HG03565 (cell line): ENCODE results near the gene C14orf93.
A peak's percentile ranks its signal among the peaks of the same experiment; 100 is the strongest.

Experiments
- ATAC-seq: cut with Tn5 transposase; IDR thresholded peaks from one replicate; pipeline ENCODE4 v1.9.1; 2021; ENCODE audit warnings: mild to moderate bottlenecking, moderate library complexity; ENCODE audit not compliant: unreplicated experiment

Gene C14orf93

GRCh38 chr14:23009939-23010726 is at the start of gene C14orf93:
Gene C14orf93 (minus strand): TSS chr14:23010143. CDS start chr14:22999023, 11,120 bp downstream.
- no peak for ATAC-seq

- ATAC-seq = no peak
Measured at GRCh38 chr14:23058654-23059504, 48.9 kb upstream of the C14orf93 start.

GRCh38 chr14:23057757-23058653 is 48.1 kb upstream of the C14orf93 start:
- ATAC-seq = peak; percentile 36

GRCh38 chr14:23056956-23057756 is 47.2 kb upstream of the C14orf93 start, which contains the start of gene CDH24:
Gene CDH24 (minus strand): TSS chr14:23057520. CDS start chr14:23055733, 1,787 bp downstream.
- no peak for ATAC-seq

GRCh38 chr14:23056145-23056955 is 46.4 kb upstream of the C14orf93 start:
- ATAC-seq = peak; percentile 39

- ATAC-seq = no peak
Measured at GRCh38 chr14:23055621-23056144, 45.7 kb upstream of the C14orf93 start.

DNA sequence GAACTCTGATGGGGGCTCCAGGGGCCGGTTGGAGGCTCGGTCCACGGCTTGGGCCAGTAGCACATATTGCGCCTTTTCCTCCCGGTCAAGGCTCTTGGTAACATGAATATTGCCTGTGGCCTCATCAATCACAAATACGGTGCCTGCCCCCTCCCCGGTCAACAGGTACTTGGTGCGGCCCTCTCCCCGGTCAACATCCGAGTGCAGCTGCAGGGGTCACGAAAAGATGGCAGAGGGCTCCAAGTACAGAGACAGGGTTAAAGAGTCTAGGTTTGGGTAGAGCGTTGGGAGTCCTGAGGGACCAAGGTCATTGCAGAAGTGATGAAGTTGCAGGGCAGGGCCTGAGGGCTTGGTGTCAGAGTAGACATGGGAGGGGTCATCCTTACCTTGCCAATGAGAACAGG is 45.2 kb upstream of the C14orf93 start:
- no peak for ATAC-seq

- no peak for ATAC-seq
Measured at GRCh38 chr14:23054000-23054811, 44.3 kb upstream of the C14orf93 start.

- no peak for ATAC-seq
Measured at GRCh38 chr14:23053426-23053825, 43.5 kb upstream of the C14orf93 start.

- no peak for ATAC-seq
Measured at GRCh38 chr14:23052671-23053070, 42.7 kb upstream of the C14orf93 start.

GRCh38 chr14:23052182-23052623 is 42.3 kb upstream of the C14orf93 start:
- no peak for ATAC-seq

GRCh38 chr14:23051141-23052057 is 41.5 kb upstream of the C14orf93 start:
- no peak for ATAC-seq

GRCh38 chr14:23049011-23049410 is 39.1 kb upstream of the C14orf93 start:
- ATAC-seq = no peak

DNA sequence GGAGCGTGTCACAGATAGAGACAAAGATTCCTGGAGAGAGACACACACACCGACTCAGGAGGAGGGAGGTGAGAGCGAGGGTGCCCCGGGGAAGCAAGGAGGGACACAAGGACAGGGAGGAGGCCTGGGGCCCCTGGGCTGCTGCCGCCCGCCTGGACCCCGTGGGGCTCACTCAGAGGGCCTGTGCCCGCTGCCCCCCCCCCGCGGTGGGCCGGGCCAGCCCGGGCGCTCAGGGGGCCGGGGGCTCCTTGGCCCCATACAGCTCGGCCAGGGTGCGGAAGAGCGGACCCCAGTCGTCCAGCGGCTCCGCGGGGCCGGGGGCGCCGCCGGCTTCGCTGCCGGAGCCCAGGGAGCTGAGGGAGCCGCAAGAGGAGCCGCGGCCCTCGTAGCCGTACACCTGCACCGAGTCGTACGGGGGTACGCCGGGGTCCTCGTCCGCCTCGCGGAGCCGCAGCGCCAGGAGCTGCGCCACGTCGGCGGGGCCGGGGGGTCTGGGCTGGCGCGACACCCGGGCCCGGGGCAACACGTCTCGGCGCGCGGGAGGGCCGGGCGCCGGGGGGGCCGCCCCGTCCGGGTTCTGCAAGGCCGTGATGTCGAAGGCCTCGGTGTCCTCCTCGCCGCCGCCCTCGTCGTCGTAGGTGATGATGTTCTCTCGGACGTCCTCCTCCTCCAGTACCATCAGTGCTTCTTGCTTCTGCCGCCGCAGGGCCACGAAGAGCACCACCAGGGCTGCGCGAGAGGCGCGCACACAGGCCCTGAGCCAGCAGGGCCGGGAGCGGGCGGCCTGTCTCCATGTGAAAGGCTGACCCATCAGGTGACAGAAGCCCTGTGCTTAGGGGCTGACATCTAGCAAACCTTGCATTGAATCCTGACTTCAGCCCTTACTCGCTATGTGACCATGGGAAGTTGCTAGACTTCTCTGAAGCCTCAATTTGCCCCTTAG is 38.1 kb upstream of the C14orf93 start:
- ATAC-seq = no peak

DNA sequence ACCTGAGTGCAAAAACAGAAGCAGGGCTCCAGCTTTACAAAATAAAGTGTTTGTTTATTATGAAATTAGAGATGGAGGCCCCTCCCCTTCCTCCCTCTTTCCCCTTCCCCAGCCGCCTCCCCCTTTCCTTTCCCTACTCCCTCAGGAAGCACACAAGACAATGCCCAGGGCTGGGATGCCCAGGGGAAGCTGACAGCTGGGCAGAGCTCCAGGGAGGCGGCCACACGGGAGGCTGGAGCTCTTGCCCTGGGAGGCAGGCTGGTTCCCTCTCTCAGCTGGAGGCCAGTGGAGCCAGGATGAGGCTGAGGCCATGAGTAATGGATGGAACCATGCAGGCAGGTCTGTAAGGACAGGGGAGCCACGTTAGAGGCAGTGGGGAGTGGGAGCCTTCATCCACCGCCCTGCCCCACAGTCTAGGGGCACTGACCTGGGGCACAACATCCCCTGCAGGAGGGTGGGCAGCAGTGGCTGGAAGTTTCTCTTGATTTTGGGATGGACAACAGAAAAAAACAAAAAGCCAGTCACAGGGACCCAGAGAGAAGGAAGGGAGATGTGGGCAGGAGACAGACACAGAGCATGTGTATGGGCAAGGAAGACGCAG is 37.2 kb upstream of the C14orf93 start:
- no peak for ATAC-seq
